ENCODE measurements around the gene JPH3.

JPH3 gene

GRCh38 chr16:87601401-87601981 is 817 bp upstream of the JPH3 start:
- H3K4me3 ChIP-seq (ENCODE audit: low read depth, low read length), result no peak overlapping the region
- TF ChIP-seq CTCF (IDR thresholded peaks at IDR 0.05; ENCODE audit: borderline replicate concordance, insufficient read depth, low read depth, low read length), result no peak

GRCh38 chr16:87602821-87603683 is 744 bp downstream of the JPH3 start:
- no peak overlapping the region for H3K4me3 ChIP-seq (ENCODE audit: low read depth, low read length)
- no peak for TF ChIP-seq CTCF (IDR thresholded peaks at IDR 0.05; ENCODE audit: borderline replicate concordance, insufficient read depth, low read depth, low read length)

- H3K4me3 ChIP-seq (ENCODE audit: low read depth, low read length), result no peak overlapping the region
- TF ChIP-seq CTCF (IDR thresholded peaks at IDR 0.05; ENCODE audit: borderline replicate concordance, insufficient read depth, low read depth, low read length), result no peak
Measured at GRCh38 chr16:87603684-87604633, 1.7 kb downstream of the JPH3 start.

GRCh38 chr16:87604634-87605111 is 2.4 kb downstream of the JPH3 start:
- no peak overlapping the region for H3K4me3 ChIP-seq (ENCODE audit: low read depth, low read length)
- no peak for TF ChIP-seq CTCF (IDR thresholded peaks at IDR 0.05; ENCODE audit: borderline replicate concordance, insufficient read depth, low read depth, low read length)

- no peak for TF ChIP-seq CTCF (IDR thresholded peaks at IDR 0.05; ENCODE audit: borderline replicate concordance, insufficient read depth, low read depth, low read length)
- no peak overlapping the region for H3K4me3 ChIP-seq (ENCODE audit: low read depth, low read length)
Measured at GRCh38 chr16:87607223-87607622, 4.9 kb downstream of the JPH3 start.

GRCh38 chr16:87607871-87608270 is 5.6 kb downstream of the JPH3 start:
- TF ChIP-seq CTCF (IDR thresholded peaks at IDR 0.05; ENCODE audit: borderline replicate concordance, insufficient read depth, low read depth, low read length), result no peak
- no peak overlapping the region for H3K4me3 ChIP-seq (ENCODE audit: low read depth, low read length)

All from GM12875 (cell line).